Kidney (tissue), 14 donors: Measurements from ENCODE around the gene PRPF40A. TPM values are rescaled to one million over a fixed set of nuclear protein-coding genes. Genes with fewer than 3 reads are reported as not detected.

Experiments used
- DNase-seq, 5 donors: peaks; one replicate each; pipeline ENCODE4 v3.0.0-alpha.2; 2013 to 2020
- FAIRE-seq: peaks from 2 replicates; lab custom pipeline; 2012; peaks lifted over from hg19 to GRCh38; lab: Jason Lieb, UNC
- H3K27ac ChIP-seq, 2 donors: one replicate each; pipeline ENCODE4 v1.7.0; 2013; ENCODE audit warnings: low read depth in 2 of 2, low read length in 2 of 2, inconsistent platforms in 1 of 2
- H3K27me3 ChIP-seq: one replicate; pipeline ENCODE4 v1.7.1; 2013; ENCODE audit warnings: low read length, inconsistent platforms; ENCODE audit not compliant: control insufficient read depth, insufficient read depth
- H3K36me3 ChIP-seq, 3 donors: one replicate each; pipeline versions ENCODE4 v1.7.0 to v1.7.1; 2013; ENCODE audit warnings: low read length in 3 of 3, control low read depth in 1 of 3, inconsistent platforms in 1 of 3; ENCODE audit not compliant: insufficient read depth in 3 of 3, control insufficient read depth in 2 of 3
- H3K4me1 ChIP-seq, 3 donors: one replicate each; pipeline versions ENCODE4 v1.7.0 to v1.7.1; 2013; ENCODE audit warnings: low read length in 3 of 3, inconsistent platforms in 1 of 3, low read depth in 1 of 3; ENCODE audit not compliant: control insufficient read depth in 2 of 3, insufficient read depth in 2 of 3
- H3K4me3 ChIP-seq, 3 donors: one replicate each; pipeline versions ENCODE4 v1.7.0 to v1.8.1; 2013; ENCODE audit warnings: low read length in 3 of 3, control low read depth in 1 of 3, inconsistent platforms in 1 of 3
- H3K9ac ChIP-seq, 3 donors: one replicate each; pipeline versions ENCODE4 v1.7.0 to v1.7.1; 2013; ENCODE audit warnings: low read length in 3 of 3, control low read depth in 1 of 3, inconsistent platforms in 1 of 3
- H3K9me3 ChIP-seq, 3 donors: one replicate each; pipeline versions ENCODE4 v1.7.0 to v1.7.1; 2013; ENCODE audit warnings: low read length in 3 of 3, control low read depth in 1 of 3, inconsistent platforms in 1 of 3; ENCODE audit not compliant: control insufficient read depth in 2 of 3, insufficient read depth in 1 of 3
- CTCF ChIP-seq: IDR thresholded peaks from 3 replicates; pipeline ENCODE4 v1.5.1; 2012; ENCODE audit warnings: mild to moderate bottlenecking, moderate library complexity, borderline replicate concordance; ENCODE audit not compliant: insufficient read depth; ENCODE audit errors: extremely low read depth
- intact Hi-C: fragments of 100-400 bp; cut with DNase I; formaldehyde crosslinking; loops from one replicate; pipeline ENCODE4 v1.11.1; 2022
- polyA plus RNA-seq: library from polyadenylated mRNA; stranded (reverse); fragments of 350-450 nt; fragmentation: Illumina TruSeq; extraction: RNeasy Lipid Tissue Mini Kit (QIAGEN cat#74804); gene quantifications from one replicate; pipeline ENCODE4 v1.2.3, GENCODE V29; 2014; ENCODE audit warnings: low read depth, low replicate concordance; ENCODE audit not compliant: insufficient read depth
- total RNA-seq: library from RNA; stranded (reverse); fragmentation: NEBNext Ultra II Directional; extraction: Animal tissue kit (Norgen Biotek cat#: 25700); gene quantifications from one replicate; pipeline ENCODE4 v1.2.1, GENCODE V29; 2021
- donor health status: control.
- donor health status: control.
- donor health status: control.
- donor health status: control.
- donor health status: control.
- donor health status: DM: yes; HTN: yes; CAD: no.
- donor health status: Normal renal cell carcinoma (clear cell type).

PRPF40A gene
- total and polyA plus RNA-seq, 2 donors from 2014 or later: 20.2 to 82.7 TPM

- no peaks in the 10 kb centered on the region for H3K4me1 ChIP-seq
- no peak for TF ChIP-seq CTCF
- FAIRE-seq (no peak), DNase-seq (peak in 3 of 5 donors; percentile 28 to 66 (median 61))
- peaks cover 0 to 25% (median 2%) of the 10 kb centered on the region in 3 donors for H3K36me3 ChIP-seq
- no peak overlapping the region for H3K27ac ChIP-seq
- intact Hi-C loops: loop anchor here (10.0 kb wide), 1 partner anchor 596 kb away; no protein-coding TSS in a partner anchor
- H3K4me3 ChIP-seq: no peak overlapping the region
- H3K27me3 ChIP-seq: no peaks in the 10 kb centered on the region
- H3K9ac ChIP-seq: no peak overlapping the region
- H3K9me3 ChIP-seq: no peaks in the 10 kb centered on the region
Measured at GRCh38 chr2:152630466-152630865, 86.8 kb downstream of the PRPF40A start.

- intact Hi-C loops: no loop called here
- H3K36me3 ChIP-seq: peaks cover 0 to 32% (median 2%) of the 10 kb centered on the region in 3 donors
Measured at GRCh38 chr2:152629202-152629601, 88.1 kb downstream of the PRPF40A start.

GRCh38 chr2:152627351-152627957 lies 89.8 kb downstream of the PRPF40A start:
- peak; percentile 46 for TF ChIP-seq CTCF
- no peak overlapping the region for H3K9ac ChIP-seq
- no peaks in the 10 kb centered on the region for H3K27me3 ChIP-seq
- H3K27ac ChIP-seq: no peak overlapping the region
- intact Hi-C loops: no loop called here
- no peak overlapping the region for H3K4me3 ChIP-seq
- H3K9me3 ChIP-seq: no peaks in the 10 kb centered on the region
- no peaks in the 10 kb centered on the region for H3K4me1 ChIP-seq
- FAIRE-seq (peak; percentile 67), DNase-seq (peak in 1 of 5 donors; percentile 43)
- peaks cover under 1 to 27% (median 2%) of the 10 kb centered on the region in 3 donors for H3K36me3 ChIP-seq

More at GRCh38 chr2:152629202-152629601, 88.1 kb downstream of the PRPF40A start:
- FAIRE-seq (no peak), DNase-seq (no peak)
- H3K4me3 ChIP-seq: no peak overlapping the region
- H3K4me1 ChIP-seq: no peaks in the 10 kb centered on the region
- H3K9ac ChIP-seq: no peak overlapping the region
- no peaks in the 10 kb centered on the region for H3K27me3 ChIP-seq
- H3K27ac ChIP-seq: no peak overlapping the region
- TF ChIP-seq CTCF: no peak
- no peaks in the 10 kb centered on the region for H3K9me3 ChIP-seq
